ENCODE data around the gene FBLN1.
"Not testable (repeated sequence)": the region's sequence is repeated elsewhere in the genome, so short reads cannot be mapped to it uniquely, and the experiment has no call there.

FBLN1 gene

GRCh38 chr22:45586651-45587405 is 84.1 kb downstream of the FBLN1 start:
- DNase-seq = no peak

DNA sequence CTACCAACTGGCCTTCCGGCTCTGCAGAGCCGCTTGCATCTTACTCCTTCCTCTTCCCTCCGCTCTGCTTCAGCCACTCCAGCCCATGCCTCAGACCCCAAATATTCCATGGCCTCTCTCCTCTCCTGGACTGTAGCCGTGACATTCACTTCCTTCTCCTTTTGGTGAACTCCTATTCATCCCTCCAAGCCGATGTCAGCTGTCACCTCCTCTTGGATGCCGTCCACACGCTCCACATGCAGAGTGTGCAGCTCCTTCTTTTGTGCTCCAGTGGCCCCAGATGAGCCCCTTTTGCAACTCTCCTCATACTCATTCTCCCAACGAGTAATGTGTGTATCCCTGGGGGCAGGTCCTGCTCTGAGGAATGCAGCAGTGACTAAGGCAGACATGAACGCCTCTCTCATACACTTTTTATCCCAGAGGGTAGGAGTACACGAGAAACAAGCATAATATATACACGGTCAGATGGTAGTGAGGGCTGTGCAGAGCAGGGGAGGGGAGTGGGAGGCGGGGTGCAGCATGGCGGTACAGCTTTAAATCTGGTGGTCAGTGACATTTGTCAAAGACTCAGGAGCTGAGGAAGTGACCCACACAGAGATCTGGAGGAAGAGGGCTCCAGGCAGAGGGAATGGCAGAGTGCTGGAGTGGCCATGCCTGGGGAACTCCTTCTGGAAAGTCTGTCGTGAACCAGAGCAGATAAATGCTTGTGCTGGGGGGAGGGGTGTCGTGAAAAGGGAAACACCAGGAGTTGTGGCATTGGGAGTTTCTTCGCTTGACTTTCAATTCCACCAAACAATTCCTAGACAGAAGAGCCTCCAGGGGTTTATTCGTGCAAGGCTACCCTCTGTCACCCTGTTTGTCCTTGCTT is 85.2 kb downstream of the FBLN1 start:
- DNase-seq = no peak

DNA sequence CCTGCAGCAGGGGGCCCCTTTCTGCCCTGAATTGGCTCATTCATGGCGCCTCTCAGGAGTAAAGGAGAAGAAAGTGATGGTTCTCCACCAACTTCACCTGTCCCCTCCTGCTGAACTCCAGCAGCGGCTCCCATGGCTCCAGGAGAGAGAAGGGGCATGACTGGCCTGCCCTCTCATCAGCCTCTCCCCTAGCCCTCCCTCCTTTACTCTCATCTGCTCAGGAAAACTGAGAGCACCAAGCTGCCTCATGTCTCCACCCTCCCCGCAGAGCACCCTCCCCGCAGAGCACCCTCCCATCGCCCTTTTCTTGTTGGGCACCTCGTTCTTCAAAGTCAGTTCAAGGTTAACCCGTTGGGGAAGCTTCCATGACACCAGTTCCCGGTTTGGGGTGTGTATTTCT is 86.9 kb downstream of the FBLN1 start:
- no peak for DNase-seq

DNA sequence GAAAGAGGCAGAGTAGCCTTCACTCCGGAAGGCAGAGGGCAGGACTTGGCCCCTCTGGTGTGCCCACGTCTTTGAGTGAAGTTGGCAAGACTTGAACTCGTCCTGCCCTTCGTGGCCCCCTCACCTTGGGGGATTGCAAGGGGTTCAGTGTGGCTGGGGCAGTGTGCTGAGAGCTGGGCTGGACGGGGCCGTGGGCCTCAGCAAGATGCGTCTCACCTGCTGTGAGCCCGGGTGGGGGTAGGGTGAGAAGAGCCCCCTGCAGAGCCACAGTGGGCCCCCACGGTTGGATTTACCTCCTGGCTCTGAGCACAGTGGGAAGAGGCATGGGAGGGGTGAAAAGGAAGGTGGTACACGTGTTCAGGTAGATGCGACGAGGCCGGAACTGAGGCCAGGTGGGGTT is 87.6 kb downstream of the FBLN1 start:
- DNase-seq = no peak

DNA sequence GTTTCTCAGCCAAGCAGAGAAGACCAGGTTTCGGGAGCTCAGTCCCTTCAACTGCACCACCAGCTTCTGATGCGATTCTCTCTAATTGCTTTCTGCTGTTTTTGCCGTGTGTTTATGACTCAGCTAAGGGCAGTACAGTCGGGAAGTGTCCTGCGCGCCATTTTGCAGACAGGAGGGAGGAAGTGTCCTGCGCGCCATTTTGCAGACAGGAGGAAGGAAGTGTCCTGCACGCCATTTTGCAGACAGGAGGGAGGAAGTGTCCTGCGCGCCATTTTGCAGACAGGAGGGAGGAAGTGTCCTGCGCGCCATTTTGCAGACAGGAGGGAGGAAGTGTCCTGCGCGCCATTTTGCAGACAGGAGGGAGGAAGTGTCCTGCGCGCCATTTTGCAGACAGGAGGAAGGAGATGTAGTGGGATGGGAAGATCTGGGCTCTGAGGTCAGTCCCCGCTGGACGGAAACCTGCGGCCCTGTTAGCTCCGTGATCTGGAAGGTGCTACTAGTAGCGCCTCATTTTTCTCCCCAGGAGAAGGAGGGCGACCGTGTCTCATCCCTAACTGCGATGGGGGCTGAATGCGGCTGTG is 89.0 kb downstream of the FBLN1 start:
- DNase-seq = not testable (repeated sequence)

DNA sequence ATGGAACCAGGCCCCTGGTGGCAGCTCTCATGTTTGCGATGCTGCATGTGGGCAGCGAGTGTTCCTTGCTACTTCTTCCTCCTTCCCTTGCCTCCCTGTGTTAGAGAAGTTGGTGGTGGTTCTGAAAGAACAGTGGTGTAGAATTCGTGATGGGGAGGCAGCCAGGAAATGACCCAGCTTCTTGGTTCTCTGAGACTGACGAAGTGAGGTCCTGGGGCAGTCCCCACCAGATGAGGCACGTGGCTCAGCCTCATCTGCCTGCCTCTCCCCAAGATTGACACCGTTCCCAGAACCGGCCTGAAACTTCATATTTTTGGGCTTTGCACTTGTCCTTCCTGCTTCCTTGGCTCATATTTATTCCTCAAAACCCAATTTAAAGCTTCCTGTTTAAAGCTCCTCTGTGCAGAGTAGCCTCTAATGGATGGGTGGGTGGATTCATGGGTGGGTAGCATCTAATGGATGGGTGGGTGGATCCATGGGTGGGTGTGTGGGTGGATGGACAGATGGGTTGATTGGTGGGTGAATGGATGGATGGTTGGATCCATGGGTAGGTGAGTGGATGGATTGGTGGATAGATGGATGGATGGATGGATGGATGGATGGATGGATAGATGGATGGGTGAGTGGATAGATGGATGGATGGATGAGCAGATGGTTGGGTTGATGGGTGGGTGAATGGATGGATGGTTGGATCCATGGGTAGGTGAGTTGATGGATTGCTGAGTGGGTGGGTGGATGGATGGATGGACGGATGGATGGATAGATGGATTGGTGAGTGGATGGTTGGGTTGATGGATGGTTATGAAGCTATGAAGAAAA is 91.6 kb downstream of the FBLN1 start:
- DNase-seq = no peak

DNA sequence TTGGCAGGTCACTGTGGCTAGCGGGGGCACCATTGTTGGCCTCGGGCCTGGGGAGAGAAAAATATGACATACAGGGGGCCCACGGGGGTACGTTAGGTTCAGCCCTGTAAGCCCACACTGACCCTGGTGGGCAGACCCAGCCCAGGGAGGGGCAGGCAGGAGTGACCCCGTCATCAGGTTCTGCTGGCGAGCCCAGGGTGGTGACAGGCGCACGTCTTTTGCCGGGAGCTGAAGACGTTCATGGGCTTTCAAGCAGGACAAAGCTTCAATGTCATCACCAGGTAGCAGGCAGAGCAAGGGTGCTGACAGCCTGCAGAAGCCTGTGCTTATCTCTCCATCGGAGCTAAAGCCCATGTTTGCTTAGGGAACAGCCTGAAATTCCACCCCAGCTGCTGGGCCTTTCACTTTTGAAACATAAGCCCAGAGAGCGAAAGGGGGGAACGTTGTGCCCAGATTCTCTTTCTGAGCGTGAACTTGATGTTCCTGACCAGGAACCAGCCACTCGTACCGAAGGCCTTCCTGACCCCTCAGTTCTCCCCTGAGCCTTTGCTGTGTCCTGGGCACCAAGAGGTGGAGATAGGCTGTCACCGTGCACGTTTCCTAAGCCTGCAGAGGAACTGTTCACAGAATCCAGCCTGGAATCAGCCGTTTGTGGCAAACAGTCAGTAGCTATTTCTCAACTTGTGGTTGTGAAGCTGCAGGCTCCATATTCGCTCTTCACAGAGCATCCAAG is 94.9 kb downstream of the FBLN1 start:
- DNase-seq = no peak

GRCh38 chr22:45598596-45599217 is 96.0 kb downstream of the FBLN1 start:
- no peak for DNase-seq

GRCh38 chr22:45599836-45600577 is 97.3 kb downstream of the FBLN1 start:
- no peak for DNase-seq

DNA sequence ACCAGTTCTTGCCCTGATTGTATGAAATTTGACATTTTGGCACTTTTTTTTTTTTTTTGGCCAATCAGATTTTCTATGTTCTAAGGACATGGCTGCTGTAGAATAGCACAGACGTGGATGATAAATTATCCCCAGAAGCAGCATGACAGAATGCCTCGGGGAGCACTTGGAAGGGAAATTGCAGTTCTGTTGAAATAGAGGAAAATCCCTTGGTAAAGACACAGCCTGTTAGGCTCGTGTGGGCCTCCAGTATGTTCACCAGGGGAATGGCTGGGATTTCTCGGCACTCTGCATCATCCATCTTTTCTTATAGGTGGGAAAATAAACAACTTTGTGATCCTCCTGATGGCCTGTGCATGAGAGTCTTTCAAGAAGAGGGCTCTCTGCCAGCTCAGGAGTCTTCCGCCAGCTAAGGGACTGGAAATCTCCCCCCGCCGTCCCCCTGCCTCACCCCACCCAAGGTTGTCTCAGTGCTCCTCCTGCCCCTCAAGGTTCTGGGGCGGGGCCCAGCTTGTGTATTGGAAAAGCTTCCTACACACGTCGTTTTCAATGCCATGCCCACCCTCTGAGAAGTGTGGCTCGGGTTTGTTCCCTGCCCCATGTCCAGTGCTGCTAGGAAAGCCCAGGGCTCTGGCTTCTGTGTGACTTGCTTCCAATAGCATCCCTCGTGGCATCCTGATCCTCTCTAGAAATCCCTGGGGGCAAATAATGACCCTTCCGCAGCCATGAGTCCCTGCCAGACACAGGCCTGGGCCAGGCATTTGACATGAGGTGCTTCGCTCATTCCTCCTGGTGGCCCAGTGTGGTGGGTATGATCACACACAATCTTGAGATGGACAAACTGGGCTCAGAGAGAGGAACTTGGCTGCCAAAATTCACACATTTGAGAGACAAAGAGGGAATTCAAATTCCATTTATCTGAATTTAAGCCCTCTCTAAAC is 98.4 kb downstream of the FBLN1 start:
- DNase-seq = no peak

DNA sequence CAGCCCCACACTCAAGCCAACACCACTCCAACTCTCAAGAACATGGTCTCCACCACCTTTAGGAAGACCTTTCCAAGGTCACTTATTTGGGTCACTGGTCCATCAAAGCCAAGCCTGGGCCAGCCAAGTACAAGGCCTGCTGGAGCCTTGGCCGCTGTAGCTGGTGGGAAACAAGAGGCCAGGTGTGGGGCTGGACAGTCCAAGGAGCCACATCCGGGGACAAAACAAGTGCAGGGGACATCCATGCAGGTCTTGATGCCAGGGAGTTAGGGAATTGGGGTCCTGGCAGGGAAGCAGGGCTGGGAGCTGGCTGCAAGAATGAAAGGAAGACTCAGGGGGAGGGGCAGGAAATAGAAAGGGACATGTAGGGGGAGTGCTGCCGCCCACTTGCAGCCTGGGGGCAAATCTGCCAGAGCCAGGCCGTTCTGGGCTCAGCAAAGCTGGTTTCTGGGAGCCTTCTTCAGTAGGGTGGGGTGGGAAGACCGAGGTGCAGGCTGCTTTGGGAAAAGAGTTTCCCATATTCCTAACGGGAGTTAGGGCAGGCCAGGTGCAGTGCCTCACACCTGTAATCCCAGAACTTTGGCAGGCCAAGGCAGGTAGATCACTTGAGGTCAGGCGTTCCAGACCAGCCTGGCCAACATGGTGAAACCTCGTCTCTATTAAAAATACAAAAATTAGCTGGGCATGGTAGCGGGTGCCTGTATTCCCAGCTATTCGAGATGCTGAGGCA is 99.5 kb downstream of the FBLN1 start:
- no peak for DNase-seq

- peak; percentile 43 for DNase-seq
Observed at GRCh38 chr22:45602824-45603595, 100.3 kb downstream of the FBLN1 start.

GRCh38 chr22:45603619-45604018 is 100.9 kb downstream of the FBLN1 start:
- no peak for DNase-seq

DNA sequence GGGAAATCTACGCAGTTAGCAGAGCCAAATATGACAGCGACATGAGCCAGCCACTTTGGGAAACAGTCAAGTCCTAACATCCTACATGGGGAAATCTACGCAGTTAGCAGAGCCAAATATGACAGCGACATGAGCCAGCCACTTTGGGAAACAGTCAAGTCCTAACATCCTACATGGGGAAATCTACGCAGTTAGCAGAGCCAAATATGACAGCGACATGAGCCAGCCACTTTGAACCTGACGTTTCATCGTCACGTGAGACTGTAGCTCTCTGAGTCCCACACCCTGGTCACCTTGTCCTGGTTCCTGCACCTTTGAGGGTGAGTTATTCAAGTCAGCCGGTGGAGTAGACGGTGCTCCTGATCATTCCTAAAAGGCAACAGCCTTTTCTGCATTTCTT is 105.4 kb downstream of the FBLN1 start:
- not testable (repeated sequence) for DNase-seq

GRCh38 chr22:45608763-45609180 is 106.1 kb downstream of the FBLN1 start:
- no peak for DNase-seq

DNA sequence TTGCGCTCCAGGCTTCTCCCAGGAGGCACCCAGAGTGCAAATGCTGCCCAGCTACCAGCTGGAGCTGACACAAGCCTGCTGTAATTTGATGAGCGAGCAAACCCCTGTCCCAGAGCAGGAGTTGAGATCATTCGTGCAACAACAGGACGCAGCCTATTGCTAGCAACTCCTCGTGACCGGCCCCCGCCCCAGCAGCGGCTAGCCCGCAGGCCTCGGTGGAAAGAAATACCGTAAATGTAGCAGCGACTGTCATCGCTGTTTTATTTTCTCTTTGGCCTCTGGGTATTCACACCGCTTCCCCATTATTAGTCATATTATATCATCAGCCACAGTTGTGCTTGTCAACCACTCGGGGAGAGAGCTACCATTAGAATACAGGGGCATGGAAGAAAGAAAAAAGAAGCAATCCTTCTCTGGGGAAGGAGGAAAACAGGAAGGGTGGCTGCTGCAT is 109.8 kb downstream of the FBLN1 start:
- no peak for DNase-seq

GRCh38 chr22:45612940-45613339 is 110.3 kb downstream of the FBLN1 start:
- DNase-seq = no peak

- DNase-seq = no peak
Observed at GRCh38 chr22:45615364-45615763, 112.7 kb downstream of the FBLN1 start.
